ENCODE results near the gene CLDN19. TPM values are rescaled to one million over a fixed set of nuclear protein-coding genes. Genes with fewer than 3 reads are reported as not detected.
A peak's percentile ranks its signal among the peaks of the same experiment; 100 is the strongest.

CLDN19 gene, protein sequence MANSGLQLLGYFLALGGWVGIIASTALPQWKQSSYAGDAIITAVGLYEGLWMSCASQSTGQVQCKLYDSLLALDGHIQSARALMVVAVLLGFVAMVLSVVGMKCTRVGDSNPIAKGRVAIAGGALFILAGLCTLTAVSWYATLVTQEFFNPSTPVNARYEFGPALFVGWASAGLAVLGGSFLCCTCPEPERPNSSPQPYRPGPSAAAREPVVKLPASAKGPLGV
- total RNA-seq (ENCODE audit: low replicate concordance), result 0.33 and 2.3 TPM in 2 replicates
- long read RNA-seq, partial matches to known transcripts, result 0 of 1 reads
- long read RNA-seq, other reads (novel, unspliced or antisense), result 0 of 1 reads

DNA sequence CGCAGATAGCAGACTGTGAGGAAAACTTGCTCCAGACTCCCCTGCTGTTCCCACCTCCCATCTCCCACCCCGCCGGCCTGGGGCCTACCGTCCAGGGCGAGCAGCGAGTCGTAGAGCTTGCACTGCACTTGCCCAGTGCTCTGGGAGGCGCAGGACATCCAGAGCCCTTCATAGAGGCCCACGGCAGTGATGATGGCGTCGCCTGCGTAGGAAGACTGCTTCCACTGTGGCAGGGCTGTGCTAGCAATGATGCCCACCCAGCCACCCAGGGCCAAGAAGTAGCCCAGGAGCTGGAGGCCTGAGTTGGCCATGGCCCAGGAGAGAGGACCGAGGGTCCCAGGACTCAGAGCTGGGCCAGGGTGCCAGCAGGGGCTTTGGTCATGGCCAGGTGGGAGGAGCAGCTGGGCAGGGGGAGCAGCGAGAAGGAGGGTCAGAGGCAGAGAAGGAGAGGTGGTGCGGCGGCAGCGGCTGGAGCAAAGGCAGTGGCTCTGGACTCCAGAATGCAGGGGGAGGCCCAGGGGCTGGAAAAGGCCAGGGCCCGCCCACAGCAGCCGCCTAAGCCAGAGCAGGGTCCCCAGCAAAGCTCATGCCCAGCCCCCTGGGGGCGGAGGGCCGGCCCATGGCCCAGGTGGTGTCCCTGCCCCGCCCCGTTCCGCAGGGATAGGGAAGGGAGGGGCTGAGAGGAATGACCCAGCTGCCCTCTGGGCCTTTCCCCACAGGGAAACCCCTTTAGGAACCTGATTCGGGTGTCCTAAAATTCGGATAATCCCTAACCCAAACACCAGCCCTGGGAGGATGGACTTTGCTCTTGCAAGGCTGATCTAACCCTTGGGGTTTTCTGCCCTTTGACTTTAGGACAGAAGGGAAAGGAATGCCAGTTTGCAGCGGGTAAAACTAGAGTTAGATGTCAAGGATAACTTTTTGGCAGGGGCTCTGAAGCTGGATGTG is at the start of gene CLDN19:
Gene CLDN19 (minus strand): TSS at position 484 of the 948 bp plus-strand sequence. CDS start 173 bp downstream, at position 311.
- H3K4me3 Mint-ChIP-seq, result peak within 1 kb of the TSS; percentile 34
- H3K27ac Mint-ChIP-seq, result no peak within 1 kb of the TSS
- peaks cover 14% of the 10 kb centered on the region for H3K4me1 Mint-ChIP-seq (ENCODE audit: unreplicated experiment)
- no peak for DNase-seq (ENCODE audit: extremely low spot score, unreplicated experiment)
- H3K36me3 Mint-ChIP-seq, result no peaks in the 10 kb centered on the region
- no peaks in the 10 kb centered on the region for H3K9me3 Mint-ChIP-seq
- H3K27me3 Mint-ChIP-seq, result no peaks in the 10 kb centered on the region
- TF ChIP-seq, protein P1, sequence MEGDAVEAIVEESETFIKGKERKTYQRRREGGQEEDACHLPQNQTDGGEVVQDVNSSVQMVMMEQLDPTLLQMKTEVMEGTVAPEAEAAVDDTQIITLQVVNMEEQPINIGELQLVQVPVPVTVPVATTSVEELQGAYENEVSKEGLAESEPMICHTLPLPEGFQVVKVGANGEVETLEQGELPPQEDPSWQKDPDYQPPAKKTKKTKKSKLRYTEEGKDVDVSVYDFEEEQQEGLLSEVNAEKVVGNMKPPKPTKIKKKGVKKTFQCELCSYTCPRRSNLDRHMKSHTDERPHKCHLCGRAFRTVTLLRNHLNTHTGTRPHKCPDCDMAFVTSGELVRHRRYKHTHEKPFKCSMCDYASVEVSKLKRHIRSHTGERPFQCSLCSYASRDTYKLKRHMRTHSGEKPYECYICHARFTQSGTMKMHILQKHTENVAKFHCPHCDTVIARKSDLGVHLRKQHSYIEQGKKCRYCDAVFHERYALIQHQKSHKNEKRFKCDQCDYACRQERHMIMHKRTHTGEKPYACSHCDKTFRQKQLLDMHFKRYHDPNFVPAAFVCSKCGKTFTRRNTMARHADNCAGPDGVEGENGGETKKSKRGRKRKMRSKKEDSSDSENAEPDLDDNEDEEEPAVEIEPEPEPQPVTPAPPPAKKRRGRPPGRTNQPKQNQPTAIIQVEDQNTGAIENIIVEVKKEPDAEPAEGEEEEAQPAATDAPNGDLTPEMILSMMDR (conservative IDR thresholded peaks at IDR 0.05), result no peak

DNA sequence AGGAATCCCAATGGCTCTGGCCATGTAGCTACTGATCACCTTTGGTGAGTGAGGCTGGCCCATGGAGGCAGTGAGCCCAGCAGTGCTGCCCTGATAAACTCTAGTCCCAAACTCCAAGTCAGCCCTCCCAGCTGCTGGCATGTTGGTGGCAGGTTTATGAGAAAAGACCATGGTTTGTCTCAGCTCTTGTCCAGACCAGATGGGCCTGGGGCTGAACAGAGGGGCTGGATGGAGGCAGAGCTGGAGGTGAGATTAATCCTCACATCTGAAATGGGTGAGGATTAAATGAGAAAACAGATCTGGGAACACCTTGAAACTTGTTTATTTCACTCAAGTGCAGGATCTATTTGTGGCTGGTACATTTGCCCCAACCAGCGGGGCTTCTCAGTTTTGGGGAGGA is 48.0 kb upstream of the CLDN19 start:
- Mint-ChIP-seq H3K27ac (no peak overlapping the region), H3K36me3 (peaks cover 4% of the 10 kb centered on the region), H3K27me3 (no peaks in the 10 kb centered on the region), H3K9me3 (no peaks in the 10 kb centered on the region), H3K4me1 (ENCODE audit: unreplicated experiment) (no peaks in the 10 kb centered on the region), H3K4me3 (no peak overlapping the region)
- TF ChIP-seq, protein P1 (conservative IDR thresholded peaks at IDR 0.05), result no peak
- no peak for DNase-seq (ENCODE audit: extremely low spot score, unreplicated experiment)

DNA sequence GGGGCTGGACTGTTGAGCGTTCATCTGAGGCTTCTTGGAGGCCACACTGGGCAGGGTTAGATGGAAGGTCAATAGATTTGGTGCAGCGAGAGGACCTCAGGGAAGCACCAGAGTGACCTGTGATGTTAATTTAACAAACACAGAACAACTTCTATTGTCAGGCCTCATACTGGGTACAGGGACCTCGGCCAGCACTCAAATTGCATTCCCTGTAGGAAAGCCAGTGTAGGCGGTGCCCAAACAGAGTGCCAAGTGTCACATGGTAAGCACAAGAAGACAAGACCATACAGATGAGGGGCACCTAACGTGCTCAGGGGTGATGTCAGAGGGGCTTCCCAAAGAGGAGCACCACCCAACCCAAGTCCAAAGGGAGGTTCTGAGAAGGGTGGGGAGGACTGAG is 46.1 kb upstream of the CLDN19 start:
- H3K27me3 Mint-ChIP-seq, result no peaks in the 10 kb centered on the region
- no peak overlapping the region for H3K27ac Mint-ChIP-seq
- peaks cover 10% of the 10 kb centered on the region for H3K36me3 Mint-ChIP-seq
- H3K4me1 Mint-ChIP-seq (ENCODE audit: unreplicated experiment), result no peaks in the 10 kb centered on the region
- no peaks in the 10 kb centered on the region for H3K9me3 Mint-ChIP-seq
- TF ChIP-seq, protein P1 (conservative IDR thresholded peaks at IDR 0.05), result no peak
- DNase-seq (ENCODE audit: extremely low spot score, unreplicated experiment), result no peak
- no peak overlapping the region for H3K4me3 Mint-ChIP-seq

DNA sequence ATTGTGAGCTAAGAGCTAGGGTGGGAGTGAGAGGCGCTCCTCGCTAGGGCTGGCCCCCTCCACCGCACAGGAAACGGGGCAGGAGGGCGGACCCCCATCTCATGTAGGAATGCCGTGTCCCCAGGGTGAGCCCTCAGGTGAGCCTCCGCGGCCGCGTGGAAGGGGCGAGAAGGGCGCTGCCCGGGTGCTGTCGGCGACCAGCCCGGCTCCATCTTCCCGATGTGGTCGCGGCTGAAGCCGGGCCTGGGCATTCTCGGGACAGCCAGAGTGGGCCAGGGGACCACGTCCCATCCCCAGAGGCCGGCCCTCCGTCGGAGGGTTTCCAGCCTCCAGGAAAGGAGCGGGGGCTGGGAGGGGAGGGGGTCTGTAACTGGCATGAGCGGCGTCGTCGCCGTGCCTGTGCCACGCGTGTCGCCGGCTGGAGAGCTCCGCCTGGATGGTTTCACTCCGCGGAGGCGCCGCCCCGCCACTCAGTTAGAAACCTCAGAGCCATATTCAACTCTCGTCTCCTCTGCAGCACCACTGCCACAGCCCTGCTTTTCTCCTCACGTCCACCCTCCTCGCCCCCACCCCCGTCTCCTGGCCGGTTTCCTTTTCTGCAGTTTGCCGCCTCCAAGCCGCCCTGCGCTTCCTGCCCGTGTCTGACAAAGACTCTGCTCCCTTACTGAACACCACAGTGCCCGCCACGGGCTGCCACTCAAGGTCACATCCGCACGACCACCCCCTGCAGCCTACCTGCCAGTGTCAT is 45.1 kb upstream of the CLDN19 start, which contains the start of gene TMEM269:
Gene TMEM269 (plus strand): TSS at position 46 of the 748 bp plus-strand sequence. CDS start 4,903 bp downstream, outside the sequence.
- H3K27ac Mint-ChIP-seq, result no peak within 1 kb of the TSS
- no peak for DNase-seq (ENCODE audit: extremely low spot score, unreplicated experiment)

More for the DNA sequence above, 45.1 kb upstream of the CLDN19 start, which contains the start of gene TMEM269:
- H3K36me3 Mint-ChIP-seq, result peaks cover 17% of the 10 kb centered on the region
- H3K4me1 Mint-ChIP-seq (ENCODE audit: unreplicated experiment), result no peaks in the 10 kb centered on the region
- no peak within 1 kb of the TSS for H3K4me3 Mint-ChIP-seq
- no peaks in the 10 kb centered on the region for H3K9me3 Mint-ChIP-seq
- TF ChIP-seq, protein P1 (conservative IDR thresholded peaks at IDR 0.05), result no peak
- no peaks in the 10 kb centered on the region for H3K27me3 Mint-ChIP-seq
